Parathyroid adenoma (tissue), 2 donors: Measurements from ENCODE around the gene RTL1.

Experiments used
- H2AFZ ChIP-seq: fragments of 300-600 bp; sonication (generic); one replicate; pipeline ENCODE4 v1.7.0; 2017; ENCODE audit warnings: antibody characterized with exemption, mild to moderate bottlenecking
- H3K27ac ChIP-seq: fragments of 300-600 bp; sonication (generic); one replicate; pipeline ENCODE4 v1.7.0; 2017
- H3K27me3 ChIP-seq: fragments of 300-600 bp; sonication (generic); one replicate; pipeline ENCODE4 v1.7.0; 2017; ENCODE audit warnings: low read length; ENCODE audit not compliant: control insufficient read depth, insufficient read depth
- H3K36me3 ChIP-seq: fragments of 300-600 bp; sonication (generic); one replicate; pipeline ENCODE4 v1.7.0; 2017; ENCODE audit warnings: low read length; ENCODE audit not compliant: control insufficient read depth, insufficient read depth
- H3K4me1 ChIP-seq: fragments of 300-600 bp; sonication (generic); one replicate; pipeline ENCODE4 v1.7.0; 2017; ENCODE audit warnings: control low read depth
- H3K4me2 ChIP-seq: fragments of 300-600 bp; sonication (generic); one replicate; pipeline ENCODE4 v1.7.0; 2017; ENCODE audit warnings: low read length
- H3K4me3 ChIP-seq: fragments of 300-600 bp; sonication (generic); one replicate; pipeline ENCODE4 v1.7.0; 2017; ENCODE audit warnings: low read depth, low read length
- H3K79me2 ChIP-seq: fragments of 300-600 bp; sonication (generic); one replicate; pipeline ENCODE4 v1.7.0; 2017; ENCODE audit warnings: control low read depth
- H3K9ac ChIP-seq: fragments of 300-600 bp; sonication (generic); one replicate; pipeline ENCODE4 v1.7.0; 2017; ENCODE audit warnings: mild to moderate bottlenecking
- H3K9me3 ChIP-seq: fragments of 300-600 bp; sonication (generic); one replicate; pipeline ENCODE4 v1.7.0; 2017; ENCODE audit warnings: low read length; ENCODE audit not compliant: control insufficient read depth
- TF ChIP-seq, protein P1 (sequence below): fragments of 300-600 bp; sonication (generic); IDR thresholded peaks from one replicate; pipeline ENCODE4 v1.7.0; 2017; ENCODE audit warnings: antibody characterized with exemption, mild to moderate bottlenecking
- donor health status: primary hyperparathyroidism.

RTL1 gene

DNA sequence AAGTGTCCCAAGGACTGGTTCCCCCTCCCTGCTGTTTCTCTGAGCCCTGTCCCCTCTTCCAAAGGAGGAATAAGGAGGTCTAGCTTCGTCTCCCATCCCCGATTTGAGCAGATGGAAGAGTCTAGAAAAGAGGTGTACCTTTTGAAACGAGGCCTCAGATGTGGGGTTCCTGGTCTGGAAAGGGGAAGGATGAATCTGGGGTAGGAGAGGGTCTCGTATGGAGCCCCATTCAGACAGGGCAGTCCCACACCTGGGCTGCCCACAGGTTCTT lies 64.3 kb downstream of the RTL1 start:
- H3K9me3 ChIP-seq: no peaks in the 10 kb centered on the region
- H3K4me3 ChIP-seq: no peak overlapping the region
- H3K27ac ChIP-seq: no peak overlapping the region
- H3K4me2 ChIP-seq: no peak overlapping the region
- no peaks in the 10 kb centered on the region for H3K27me3 ChIP-seq
- H3K4me1 ChIP-seq: no peaks in the 10 kb centered on the region
- H2AFZ ChIP-seq: no peak overlapping the region
- no peaks in the 10 kb centered on the region for H3K79me2 ChIP-seq
- no peaks in the 10 kb centered on the region for H3K36me3 ChIP-seq
- TF ChIP-seq, protein P1, sequence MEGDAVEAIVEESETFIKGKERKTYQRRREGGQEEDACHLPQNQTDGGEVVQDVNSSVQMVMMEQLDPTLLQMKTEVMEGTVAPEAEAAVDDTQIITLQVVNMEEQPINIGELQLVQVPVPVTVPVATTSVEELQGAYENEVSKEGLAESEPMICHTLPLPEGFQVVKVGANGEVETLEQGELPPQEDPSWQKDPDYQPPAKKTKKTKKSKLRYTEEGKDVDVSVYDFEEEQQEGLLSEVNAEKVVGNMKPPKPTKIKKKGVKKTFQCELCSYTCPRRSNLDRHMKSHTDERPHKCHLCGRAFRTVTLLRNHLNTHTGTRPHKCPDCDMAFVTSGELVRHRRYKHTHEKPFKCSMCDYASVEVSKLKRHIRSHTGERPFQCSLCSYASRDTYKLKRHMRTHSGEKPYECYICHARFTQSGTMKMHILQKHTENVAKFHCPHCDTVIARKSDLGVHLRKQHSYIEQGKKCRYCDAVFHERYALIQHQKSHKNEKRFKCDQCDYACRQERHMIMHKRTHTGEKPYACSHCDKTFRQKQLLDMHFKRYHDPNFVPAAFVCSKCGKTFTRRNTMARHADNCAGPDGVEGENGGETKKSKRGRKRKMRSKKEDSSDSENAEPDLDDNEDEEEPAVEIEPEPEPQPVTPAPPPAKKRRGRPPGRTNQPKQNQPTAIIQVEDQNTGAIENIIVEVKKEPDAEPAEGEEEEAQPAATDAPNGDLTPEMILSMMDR: no peak
- H3K9ac ChIP-seq: no peak overlapping the region

DNA sequence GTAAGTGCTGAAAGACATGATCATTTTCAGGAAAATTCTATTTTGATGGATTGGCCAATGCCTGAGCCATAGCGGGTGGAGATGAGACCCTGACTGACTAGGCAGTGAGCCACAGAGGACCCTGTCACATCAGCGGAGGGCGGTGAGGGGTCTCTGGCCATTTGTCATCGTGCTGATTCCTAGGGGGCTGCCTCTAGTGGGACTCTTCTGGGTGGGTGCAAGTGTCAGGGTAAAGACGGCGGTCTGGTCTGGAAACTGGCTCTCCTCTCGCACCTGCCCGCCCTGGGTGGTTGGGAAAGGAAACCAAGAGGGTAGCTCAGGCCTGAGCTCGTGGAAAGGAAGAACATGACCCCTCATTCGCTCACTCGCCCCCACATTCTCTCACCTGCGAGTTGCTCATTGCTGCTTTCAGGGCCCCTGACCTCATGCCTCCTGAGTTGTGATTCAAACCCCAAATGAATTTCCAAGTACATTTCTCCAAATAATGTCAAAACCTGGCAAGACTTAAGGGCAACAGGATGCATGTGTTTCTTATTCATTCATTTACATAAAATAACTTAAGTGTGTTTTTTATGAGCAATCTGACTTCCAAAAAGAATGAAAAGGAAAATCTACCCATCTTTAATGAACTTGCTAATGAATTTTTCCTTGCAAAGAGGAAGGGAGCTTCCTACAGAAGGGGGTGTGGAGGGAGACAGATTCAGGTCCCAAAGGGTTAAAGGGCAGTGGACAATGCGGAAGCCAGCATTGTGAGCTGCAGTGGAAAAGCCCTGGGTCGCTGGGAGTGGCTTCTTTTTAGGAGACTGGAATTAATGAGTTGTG lies 64.8 kb downstream of the RTL1 start:
- Histone ChIP-seq H3K4me3 (no peak overlapping the region), H3K79me2 (no peaks in the 10 kb centered on the region), H3K4me1 (no peaks in the 10 kb centered on the region), H3K27me3 (no peaks in the 10 kb centered on the region), H3K9ac (no peak overlapping the region), H3K9me3 (no peaks in the 10 kb centered on the region), H3K36me3 (no peaks in the 10 kb centered on the region), H2AFZ (no peak overlapping the region), H3K27ac (no peak overlapping the region), H3K4me2 (no peak overlapping the region)
- TF ChIP-seq, protein P1: no peak

DNA sequence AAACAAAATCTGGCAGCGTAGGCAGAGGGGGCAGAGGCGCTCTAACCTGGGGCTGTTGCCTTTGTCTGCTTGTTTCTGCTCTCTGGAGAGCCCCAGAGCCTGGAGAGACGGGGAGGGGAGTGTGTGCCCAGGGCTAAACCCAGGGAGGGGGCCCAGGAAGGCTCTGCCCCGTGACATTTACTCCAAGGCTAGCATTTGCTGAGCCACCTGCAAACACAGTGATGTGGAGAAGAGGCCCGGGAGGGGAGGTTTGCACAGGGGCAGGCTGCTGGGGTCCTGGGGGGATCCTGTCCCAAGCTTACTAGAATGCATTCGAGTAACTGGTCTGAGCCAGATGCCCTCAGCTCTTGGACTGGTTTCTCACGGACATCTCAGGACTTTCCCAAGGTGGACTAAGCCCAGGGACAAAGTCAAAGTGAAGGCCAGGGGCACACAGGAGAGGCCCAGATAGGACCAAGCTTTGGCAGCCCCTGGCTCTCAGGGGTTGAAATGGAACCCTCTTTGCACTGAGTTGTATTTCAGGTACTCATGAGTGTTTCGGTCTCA lies 65.6 kb downstream of the RTL1 start:
- no peaks in the 10 kb centered on the region for H3K4me1 ChIP-seq
- no peak overlapping the region for H3K27ac ChIP-seq
- TF ChIP-seq, protein P1: no peak
- H3K36me3 ChIP-seq: no peaks in the 10 kb centered on the region
- no peaks in the 10 kb centered on the region for H3K9me3 ChIP-seq
- H3K79me2 ChIP-seq: no peaks in the 10 kb centered on the region
- no peak overlapping the region for H2AFZ ChIP-seq
- H3K4me3 ChIP-seq: no peak overlapping the region
- no peak overlapping the region for H3K4me2 ChIP-seq
- no peak overlapping the region for H3K9ac ChIP-seq
- H3K27me3 ChIP-seq: no peaks in the 10 kb centered on the region

DNA sequence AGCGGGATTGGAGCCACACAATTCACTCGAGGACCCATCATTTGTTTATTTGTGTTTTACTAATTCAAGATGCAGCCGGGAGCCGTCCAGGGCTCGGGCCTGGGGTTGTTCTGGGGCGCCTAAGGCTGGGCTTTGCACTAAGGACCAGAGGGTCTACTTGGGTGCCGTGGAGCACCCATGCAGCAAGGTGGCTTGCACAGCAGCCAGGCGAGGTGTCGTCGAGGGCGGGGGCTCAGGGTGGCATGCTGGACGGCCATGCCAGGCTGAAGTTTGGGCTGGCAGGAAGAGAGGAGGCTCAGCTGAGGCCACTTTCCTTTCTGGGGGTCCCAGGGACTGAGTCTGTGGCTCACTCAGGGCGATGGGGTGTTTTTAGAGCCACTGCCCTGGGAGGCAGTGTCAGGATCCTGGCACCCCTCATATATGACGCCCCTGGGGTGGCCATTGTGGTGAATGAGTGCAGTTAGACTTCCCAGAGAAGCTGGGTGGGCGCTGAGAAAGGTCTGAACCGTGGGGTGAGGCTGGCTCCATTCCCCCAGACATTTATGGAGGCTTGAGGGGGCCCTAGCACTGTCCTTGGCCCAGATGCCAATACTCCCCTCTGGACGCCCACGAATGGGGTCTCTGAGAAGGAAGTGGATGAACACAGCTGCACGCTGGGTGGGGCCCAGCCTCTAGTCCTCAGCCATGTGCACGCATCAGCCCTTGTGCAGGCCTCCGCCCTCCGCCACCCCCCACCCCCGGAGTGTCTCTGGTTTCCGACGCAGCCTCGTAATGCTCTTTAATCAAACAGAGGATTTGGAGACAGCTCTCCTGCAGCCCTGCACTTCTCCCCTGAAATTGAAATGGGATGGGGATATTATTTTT lies 66.3 kb downstream of the RTL1 start:
- Histone ChIP-seq H3K79me2 (no peaks in the 10 kb centered on the region), H3K4me1 (no peaks in the 10 kb centered on the region), H2AFZ (no peak overlapping the region), H3K27me3 (no peaks in the 10 kb centered on the region), H3K4me3 (no peak overlapping the region), H3K9me3 (no peaks in the 10 kb centered on the region), H3K27ac (no peak overlapping the region), H3K9ac (no peak overlapping the region), H3K4me2 (no peak overlapping the region), H3K36me3 (no peaks in the 10 kb centered on the region)
- TF ChIP-seq, protein P1: no peak
